WTC11 (cell line): ENCODE results near the gene NFAM1. TPM values are rescaled to one million over a fixed set of nuclear protein-coding genes. Genes with fewer than 3 reads are reported as not detected.

Experiments
- ATAC-seq: fragments of 200-7000 bp; cut with Tn5 transposase; 2 replicates; pipeline ENCODE4 v1.10.0; 2021; ENCODE audit warnings: mild to moderate bottlenecking, moderate library complexity
- CTCF ChIA-PET: fragments of 300-600 bp; sonication (Branson Sonifier 250); formaldehyde crosslinking; loops from one replicate; lab custom pipeline; 2021; ENCODE audit warnings: antibody characterized with exemption; lab: Charles Lee
- POLR2A ChIA-PET: fragments of 350-600 bp; sonication (Branson Sonifier 250); formaldehyde crosslinking; loops from one replicate; lab custom pipeline; 2021; ENCODE audit warnings: antibody characterized with exemption; lab: Charles Lee
- DNase-seq: peaks from one replicate; pipeline ENCODE4 v3.0.0; 2021; ENCODE audit warnings: low spot score
- H3K27ac Mint-ChIP-seq: 2 replicates; pipeline ENCODE4 v1.8.0; 2021; ENCODE audit warnings: mixed read lengths
- H3K27me3 Mint-ChIP-seq: 2 replicates; pipeline ENCODE4 v1.8.0; 2021; ENCODE audit warnings: low read depth, mild to moderate bottlenecking, moderate library complexity, mixed read lengths
- H3K36me3 Mint-ChIP-seq: 2 replicates; pipeline ENCODE4 v1.8.0; 2021; ENCODE audit warnings: mixed read lengths
- H3K4me1 Mint-ChIP-seq: 2 replicates; pipeline ENCODE4 v1.8.0; 2022; ENCODE audit warnings: mixed read lengths
- H3K4me3 Mint-ChIP-seq: 2 replicates; pipeline ENCODE4 v1.8.0; 2021; ENCODE audit warnings: mild to moderate bottlenecking, moderate library complexity, mixed read lengths
- H3K9me3 Mint-ChIP-seq: 2 replicates; pipeline ENCODE4 v1.8.0; 2021; ENCODE audit warnings: mixed read lengths
- ATF1 ChIP-seq: sonication (generic); formaldehyde crosslinking; IDR thresholded peaks from 2 replicates; pipeline ENCODE4 v1.8.1; 2023; ENCODE audit warnings: mild to moderate bottlenecking, moderate library complexity, missing genetic modification reagents
- CREM ChIP-seq: sonication (generic); formaldehyde crosslinking; IDR thresholded peaks from 2 replicates; pipeline ENCODE4 v1.8.1; 2022; ENCODE audit warnings: mild to moderate bottlenecking, missing genetic modification reagents, moderate library complexity
- E2F5 ChIP-seq: sonication (generic); formaldehyde crosslinking; IDR thresholded peaks from 2 replicates; pipeline ENCODE4 v1.8.1; 2022; ENCODE audit warnings: mild to moderate bottlenecking, moderate library complexity, missing genetic modification reagents
- FOXJ3 ChIP-seq: sonication (generic); formaldehyde crosslinking; IDR thresholded peaks from 2 replicates; pipeline ENCODE4 v1.9.0; 2021; ENCODE audit warnings: missing genetic modification reagents, mild to moderate bottlenecking, borderline replicate concordance
- FOXP1 ChIP-seq: sonication (generic); formaldehyde crosslinking; IDR thresholded peaks from 2 replicates; pipeline ENCODE4 v1.8.0; 2022; ENCODE audit warnings: missing genetic modification reagents, mild to moderate bottlenecking, moderate library complexity, borderline replicate concordance
- MLX ChIP-seq: sonication (generic); formaldehyde crosslinking; IDR thresholded peaks from 2 replicates; pipeline ENCODE4 v1.8.1; 2023; ENCODE audit warnings: mild to moderate bottlenecking, missing genetic modification reagents, moderate library complexity
- NFATC4 ChIP-seq: fragments of 250-450 bp; sonication (Bioruptor Pico); IDR thresholded peaks from 2 replicates; pipeline ENCODE4 v1.9.0; 2021; ENCODE audit warnings: mild to moderate bottlenecking
- NR2C2 ChIP-seq: sonication (generic); formaldehyde crosslinking; IDR thresholded peaks from 2 replicates; pipeline ENCODE4 v1.8.0; 2022; ENCODE audit warnings: mild to moderate bottlenecking, missing genetic modification reagents
- SP1 ChIP-seq: sonication (generic); formaldehyde crosslinking; conservative IDR thresholded peaks from 2 replicates; pipeline ENCODE4 v1.8.1; 2022; ENCODE audit warnings: missing genetic modification reagents
- TCF7 ChIP-seq: sonication (generic); formaldehyde crosslinking; IDR thresholded peaks from 2 replicates; pipeline ENCODE4 v1.8.0; 2022; ENCODE audit warnings: mild to moderate bottlenecking, low read depth, missing genetic modification reagents, moderate library complexity
- ZMAT4 ChIP-seq: fragments of 250-450 bp; sonication (Bioruptor Pico); IDR thresholded peaks from 2 replicates; pipeline ENCODE4 v1.9.0; 2021; ENCODE audit warnings: mild to moderate bottlenecking
- ZNF425 ChIP-seq: fragments of 250-450 bp; sonication (Bioruptor Pico); conservative IDR thresholded peaks from 2 replicates; pipeline ENCODE4 v1.9.0; 2021; ENCODE audit warnings: mild to moderate bottlenecking
- ZNF512 ChIP-seq: sonication (generic); formaldehyde crosslinking; IDR thresholded peaks from 2 replicates; pipeline ENCODE4 v1.8.1; 2022; ENCODE audit warnings: missing genetic modification reagents, borderline replicate concordance
- total RNA-seq: library from RNA; stranded (reverse); gene quantifications from 3 replicates; pipeline ENCODE4 v1.2.3, GENCODE V29; 2021
- TF ChIP-seq, protein P1 (sequence below): fragments of 250-450 bp; sonication (Bioruptor Pico); IDR thresholded peaks from 2 replicates; pipeline ENCODE4 v1.9.0; 2021; ENCODE audit warnings: mild to moderate bottlenecking, borderline replicate concordance
- TF ChIP-seq, protein P2 (sequence below): sonication (generic); formaldehyde crosslinking; IDR thresholded peaks from 2 replicates; pipeline ENCODE4 v1.8.0; 2022; ENCODE audit warnings: missing genetic modification reagents

Gene NFAM1
- total RNA-seq, 1 experiment from 2014 or later = 1.6 TPM

GRCh38 chr22:42408276-42408675 lies 23.9 kb downstream of the NFAM1 start:
- Mint-ChIP-seq H3K36me3 (no peaks in the 10 kb centered on the region), H3K4me3 (no peak overlapping the region), H3K4me1 (peaks cover 39% of the 10 kb centered on the region), H3K27ac (no peak overlapping the region), H3K9me3 (no peaks in the 10 kb centered on the region), H3K27me3 (peaks cover 11% of the 10 kb centered on the region; the same call in 1 of the 2 replicates)
- ATAC-seq (no peak), DNase-seq (no peak)
- ChIA-PET CTCF (interaction anchor here (0.8 kb wide), 1 partner anchor 9 kb away, joined by 4 read pairs; no protein-coding TSS in a partner anchor), POLR2A (no interaction called here)
- TF ChIP-seq E2F5 (CRISPR knock-in tag) (no peak), ZNF512 (CRISPR knock-in tag) (no peak), NFATC4 (CRISPR knock-in tag) (no peak), FOXJ3 (no peak), NR2C2 (CRISPR knock-in tag) (no peak), ATF1 (CRISPR knock-in tag) (no peak), ZNF425 (CRISPR knock-in tag) (no peak), SP1 (no peak), ZMAT4 (CRISPR knock-in tag) (no peak), TCF7 (no peak), FOXP1 (CRISPR knock-in tag) (no peak), CREM (CRISPR knock-in tag) (no peak), MLX (CRISPR knock-in tag) (no peak)
- TF ChIP-seq, protein P1, sequence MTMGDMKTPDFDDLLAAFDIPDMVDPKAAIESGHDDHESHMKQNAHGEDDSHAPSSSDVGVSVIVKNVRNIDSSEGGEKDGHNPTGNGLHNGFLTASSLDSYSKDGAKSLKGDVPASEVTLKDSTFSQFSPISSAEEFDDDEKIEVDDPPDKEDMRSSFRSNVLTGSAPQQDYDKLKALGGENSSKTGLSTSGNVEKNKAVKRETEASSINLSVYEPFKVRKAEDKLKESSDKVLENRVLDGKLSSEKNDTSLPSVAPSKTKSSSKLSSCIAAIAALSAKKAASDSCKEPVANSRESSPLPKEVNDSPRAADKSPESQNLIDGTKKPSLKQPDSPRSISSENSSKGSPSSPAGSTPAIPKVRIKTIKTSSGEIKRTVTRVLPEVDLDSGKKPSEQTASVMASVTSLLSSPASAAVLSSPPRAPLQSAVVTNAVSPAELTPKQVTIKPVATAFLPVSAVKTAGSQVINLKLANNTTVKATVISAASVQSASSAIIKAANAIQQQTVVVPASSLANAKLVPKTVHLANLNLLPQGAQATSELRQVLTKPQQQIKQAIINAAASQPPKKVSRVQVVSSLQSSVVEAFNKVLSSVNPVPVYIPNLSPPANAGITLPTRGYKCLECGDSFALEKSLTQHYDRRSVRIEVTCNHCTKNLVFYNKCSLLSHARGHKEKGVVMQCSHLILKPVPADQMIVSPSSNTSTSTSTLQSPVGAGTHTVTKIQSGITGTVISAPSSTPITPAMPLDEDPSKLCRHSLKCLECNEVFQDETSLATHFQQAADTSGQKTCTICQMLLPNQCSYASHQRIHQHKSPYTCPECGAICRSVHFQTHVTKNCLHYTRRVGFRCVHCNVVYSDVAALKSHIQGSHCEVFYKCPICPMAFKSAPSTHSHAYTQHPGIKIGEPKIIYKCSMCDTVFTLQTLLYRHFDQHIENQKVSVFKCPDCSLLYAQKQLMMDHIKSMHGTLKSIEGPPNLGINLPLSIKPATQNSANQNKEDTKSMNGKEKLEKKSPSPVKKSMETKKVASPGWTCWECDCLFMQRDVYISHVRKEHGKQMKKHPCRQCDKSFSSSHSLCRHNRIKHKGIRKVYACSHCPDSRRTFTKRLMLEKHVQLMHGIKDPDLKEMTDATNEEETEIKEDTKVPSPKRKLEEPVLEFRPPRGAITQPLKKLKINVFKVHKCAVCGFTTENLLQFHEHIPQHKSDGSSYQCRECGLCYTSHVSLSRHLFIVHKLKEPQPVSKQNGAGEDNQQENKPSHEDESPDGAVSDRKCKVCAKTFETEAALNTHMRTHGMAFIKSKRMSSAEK (CRISPR knock-in tag) = no peak
- TF ChIP-seq, protein P2, sequence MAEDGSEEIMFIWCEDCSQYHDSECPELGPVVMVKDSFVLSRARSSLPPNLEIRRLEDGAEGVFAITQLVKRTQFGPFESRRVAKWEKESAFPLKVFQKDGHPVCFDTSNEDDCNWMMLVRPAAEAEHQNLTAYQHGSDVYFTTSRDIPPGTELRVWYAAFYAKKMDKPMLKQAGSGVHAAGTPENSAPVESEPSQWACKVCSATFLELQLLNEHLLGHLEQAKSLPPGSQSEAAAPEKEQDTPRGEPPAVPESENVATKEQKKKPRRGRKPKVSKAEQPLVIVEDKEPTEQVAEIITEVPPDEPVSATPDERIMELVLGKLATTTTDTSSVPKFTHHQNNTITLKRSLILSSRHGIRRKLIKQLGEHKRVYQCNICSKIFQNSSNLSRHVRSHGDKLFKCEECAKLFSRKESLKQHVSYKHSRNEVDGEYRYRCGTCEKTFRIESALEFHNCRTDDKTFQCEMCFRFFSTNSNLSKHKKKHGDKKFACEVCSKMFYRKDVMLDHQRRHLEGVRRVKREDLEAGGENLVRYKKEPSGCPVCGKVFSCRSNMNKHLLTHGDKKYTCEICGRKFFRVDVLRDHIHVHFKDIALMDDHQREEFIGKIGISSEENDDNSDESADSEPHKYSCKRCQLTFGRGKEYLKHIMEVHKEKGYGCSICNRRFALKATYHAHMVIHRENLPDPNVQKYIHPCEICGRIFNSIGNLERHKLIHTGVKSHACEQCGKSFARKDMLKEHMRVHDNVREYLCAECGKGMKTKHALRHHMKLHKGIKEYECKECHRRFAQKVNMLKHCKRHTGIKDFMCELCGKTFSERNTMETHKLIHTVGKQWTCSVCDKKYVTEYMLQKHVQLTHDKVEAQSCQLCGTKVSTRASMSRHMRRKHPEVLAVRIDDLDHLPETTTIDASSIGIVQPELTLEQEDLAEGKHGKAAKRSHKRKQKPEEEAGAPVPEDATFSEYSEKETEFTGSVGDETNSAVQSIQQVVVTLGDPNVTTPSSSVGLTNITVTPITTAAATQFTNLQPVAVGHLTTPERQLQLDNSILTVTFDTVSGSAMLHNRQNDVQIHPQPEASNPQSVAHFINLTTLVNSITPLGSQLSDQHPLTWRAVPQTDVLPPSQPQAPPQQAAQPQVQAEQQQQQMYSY (CRISPR knock-in tag) = no peak
- TF ChIP-seq, all 79 proteins: peak for 0
